Stimulated activated CD8-positive, alpha-beta memory T cell treated with anti-CD3 and anti-CD28 coated beads, Interleukin-7, amount 100 ng/mL, for 24 hours (primary cell): ENCODE results near the gene CLEC18A.
"Not testable (repeated sequence)": the region's sequence is repeated elsewhere in the genome, so short reads cannot be mapped to it uniquely, and the experiment has no call there.

Experiments
- DNase-seq: peaks from one replicate; pipeline ENCODE4 v3.0.0-alpha.2; 2020; ENCODE audit warnings: low read depth

Gene CLEC18A

GRCh38 chr16:69952116-69952515, 982 bp downstream of the CLEC18A start:
- DNase-seq = not testable (repeated sequence)

- not testable (repeated sequence) for DNase-seq
Measured at GRCh38 chr16:69952572-69953355, 1.6 kb downstream of the CLEC18A start.

GRCh38 chr16:69954241-69954640, 3.1 kb downstream of the CLEC18A start:
- not testable (repeated sequence) for DNase-seq

- DNase-seq = not testable (repeated sequence)
Measured at GRCh38 chr16:69963312-69963711, 12.2 kb downstream of the CLEC18A start.

- not testable (repeated sequence) for DNase-seq
Measured at GRCh38 chr16:69964960-69965660, 14.0 kb downstream of the CLEC18A start.

DNA sequence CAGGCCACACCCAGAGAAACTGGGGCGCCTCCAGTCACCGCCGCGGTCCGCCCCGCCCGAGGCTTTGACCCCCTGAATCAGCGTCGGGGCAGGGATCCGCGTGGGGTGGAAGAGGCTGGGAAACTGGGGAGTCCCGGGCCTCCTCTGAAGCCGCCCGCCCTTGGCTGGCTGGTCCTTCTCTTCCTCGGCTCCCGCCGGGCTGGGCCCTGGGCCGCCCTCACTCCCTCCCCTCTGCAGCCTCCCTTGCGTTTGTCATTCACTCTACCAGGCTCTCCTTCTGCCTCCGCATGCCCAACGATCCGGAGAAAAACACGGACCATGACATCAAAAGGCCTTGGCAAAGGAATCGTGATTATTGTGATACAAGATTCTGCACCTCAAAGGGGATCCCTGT, 14.5 kb downstream of the CLEC18A start:
- not testable (repeated sequence) for DNase-seq

GRCh38 chr16:69967688-69968087, 16.6 kb downstream of the CLEC18A start:
- DNase-seq = not testable (repeated sequence)

- DNase-seq = not testable (repeated sequence)
Measured at GRCh38 chr16:69968125-69968524, 17.0 kb downstream of the CLEC18A start.

DNA sequence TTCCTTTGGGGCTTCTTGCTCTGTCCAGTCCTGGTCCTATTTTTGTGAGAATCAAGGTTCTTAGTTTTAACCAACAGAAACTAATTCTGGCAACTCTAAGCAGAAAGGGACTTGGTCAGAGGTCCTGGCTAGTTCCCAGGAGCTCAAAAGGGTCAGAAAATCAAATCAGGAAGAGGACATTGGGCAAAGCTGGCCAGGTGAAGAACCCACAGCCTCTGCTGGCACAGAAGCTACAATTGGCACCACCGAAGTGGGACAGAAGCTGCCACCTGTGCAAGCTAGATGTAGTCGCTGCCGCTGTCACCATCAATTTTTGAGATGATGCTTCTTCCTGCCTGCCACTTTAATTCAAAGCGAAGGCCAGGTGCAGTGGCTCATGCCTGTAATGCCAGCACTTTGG, 18.5 kb downstream of the CLEC18A start:
- DNase-seq = not testable (repeated sequence)

DNA sequence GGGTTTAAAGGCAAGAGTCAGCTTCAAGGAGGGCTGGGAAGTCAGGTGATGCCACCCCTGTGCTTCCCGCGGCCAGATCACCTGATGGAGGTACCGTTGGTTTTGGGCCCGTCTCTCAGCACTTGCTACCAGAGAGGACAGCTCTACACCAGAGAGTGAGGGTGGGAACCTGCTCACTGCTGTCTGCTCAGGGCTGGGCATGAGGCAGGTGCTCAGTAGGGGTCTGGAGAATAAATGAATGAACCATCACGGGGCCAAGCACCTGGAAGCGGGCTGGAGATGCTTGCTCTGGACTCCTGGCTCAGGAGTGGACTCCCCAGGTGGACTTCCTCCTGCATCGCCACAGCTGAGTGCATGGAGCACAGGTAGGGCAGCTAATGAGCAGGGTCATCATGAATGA, 21.0 kb downstream of the CLEC18A start:
- DNase-seq = not testable (repeated sequence)

- not testable (repeated sequence) for DNase-seq
Measured at GRCh38 chr16:69972935-69973334, 21.8 kb downstream of the CLEC18A start.

DNA sequence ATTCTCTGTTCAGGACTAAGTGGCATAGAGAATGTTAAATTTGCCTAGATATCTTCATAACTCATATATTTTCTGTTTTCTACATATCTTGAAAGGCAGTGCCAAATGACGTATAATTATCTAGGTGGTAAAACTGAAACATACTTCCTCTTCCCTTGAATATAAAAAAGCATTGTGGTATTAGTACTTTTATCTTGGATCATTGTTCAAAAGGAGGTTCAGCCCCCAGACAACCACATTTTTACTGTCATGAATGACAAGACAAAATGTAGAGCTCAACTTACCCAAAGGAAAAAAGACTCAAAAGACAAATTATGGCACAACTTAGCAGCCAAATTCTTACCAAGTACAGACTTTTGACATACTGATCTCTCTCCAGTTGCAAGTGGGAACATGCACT, 34.1 kb downstream of the CLEC18A start:
- DNase-seq = not testable (repeated sequence)

GRCh38 chr16:69997956-69998355, 46.8 kb downstream of the CLEC18A start:
- DNase-seq = not testable (repeated sequence)

DNA sequence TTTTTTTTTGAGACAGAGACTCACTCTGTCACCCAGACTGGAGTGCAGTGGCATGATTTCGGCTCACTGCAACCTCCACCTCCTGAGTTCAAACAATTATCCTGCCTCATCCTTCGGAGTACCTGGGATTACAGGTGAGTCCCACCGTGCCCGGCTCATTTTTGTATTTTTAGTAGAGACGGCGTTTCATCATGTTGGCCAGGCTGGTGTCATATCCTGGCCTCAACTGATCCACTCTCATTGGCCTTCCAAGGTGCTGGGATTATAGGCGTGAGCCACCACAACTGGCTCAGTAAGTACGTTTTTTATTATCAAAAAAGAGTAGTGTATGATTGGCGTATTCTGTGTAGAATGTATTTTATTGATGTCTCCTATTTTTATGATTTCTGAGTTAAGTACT, 48.7 kb downstream of the CLEC18A start:
- not testable (repeated sequence) for DNase-seq

DNA sequence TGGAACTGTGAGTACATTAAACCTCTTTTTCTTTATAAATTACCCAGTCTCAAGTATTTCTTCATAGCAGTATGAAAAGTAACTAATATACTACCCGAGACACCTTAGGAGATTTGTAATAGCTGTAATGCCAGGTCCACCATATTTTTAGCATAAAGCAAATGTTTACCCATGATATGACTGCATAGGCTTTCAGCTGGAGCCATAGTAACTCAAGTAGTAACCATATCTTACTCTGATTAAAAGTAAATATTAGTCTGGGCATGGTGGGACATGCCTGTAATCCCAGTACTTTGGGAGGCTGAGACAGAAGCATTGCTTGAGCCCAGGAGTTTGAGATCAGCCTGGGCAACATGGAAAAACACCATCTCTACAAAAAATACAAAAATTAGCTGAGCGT, 52.4 kb downstream of the CLEC18A start:
- DNase-seq = not testable (repeated sequence)

DNA sequence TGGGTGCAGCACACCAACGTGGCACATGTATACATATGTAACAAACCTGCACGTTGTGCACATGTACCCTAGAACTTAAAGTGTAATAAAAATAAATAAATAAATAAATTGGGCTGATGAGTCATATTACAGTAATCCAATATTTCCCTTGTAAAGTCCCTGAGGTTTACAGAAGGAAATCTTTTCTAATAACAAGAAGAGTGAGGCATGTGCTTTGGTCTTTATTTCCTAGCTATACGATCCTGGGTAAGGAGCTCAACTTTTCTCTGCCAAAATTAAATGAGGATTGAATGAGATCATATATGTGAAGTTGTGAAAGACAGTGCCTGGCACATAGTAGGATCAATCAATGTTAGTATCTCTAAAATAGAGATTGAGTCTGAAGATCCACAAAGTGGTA, 57.5 kb downstream of the CLEC18A start:
- DNase-seq = not testable (repeated sequence)

DNA sequence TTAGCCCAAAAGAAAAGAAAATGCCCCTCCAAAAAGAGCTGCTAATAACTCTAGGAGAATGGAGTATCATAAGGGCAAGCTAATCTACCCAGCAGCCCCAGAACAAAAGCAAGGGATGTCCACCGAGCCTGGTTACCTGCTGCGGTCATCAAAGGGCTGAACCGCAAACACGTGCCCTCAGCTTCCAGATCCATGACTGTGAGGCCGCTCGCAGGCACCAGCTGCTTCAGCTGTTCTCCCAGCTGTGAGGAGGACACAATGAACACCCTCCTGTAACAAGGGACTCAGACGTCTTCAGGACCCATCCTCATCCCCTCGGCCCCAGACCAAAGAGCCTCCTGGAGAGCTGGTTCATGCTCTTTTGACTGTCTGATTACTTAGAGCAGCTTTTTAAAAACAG, 59.5 kb downstream of the CLEC18A start:
- not testable (repeated sequence) for DNase-seq

DNA sequence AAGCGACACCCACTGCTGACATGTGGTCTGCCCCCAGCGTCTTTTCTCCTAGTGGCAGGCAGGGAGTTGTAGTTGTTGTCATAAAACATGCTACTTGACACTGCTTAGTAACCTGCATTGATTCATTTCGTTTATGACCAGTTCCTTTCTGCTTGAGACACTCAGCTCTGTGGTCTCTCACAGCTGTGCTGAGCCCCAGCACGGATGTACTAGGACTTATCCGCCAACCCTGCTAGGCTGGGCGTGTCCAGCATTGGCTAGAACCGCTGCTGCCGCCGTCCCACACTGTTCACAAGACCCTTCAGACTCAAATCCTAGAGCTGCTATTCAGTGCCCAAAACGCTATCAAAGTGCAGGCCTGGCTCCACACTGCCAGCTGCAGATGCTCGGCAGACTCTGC, 60.0 kb downstream of the CLEC18A start:
- DNase-seq = not testable (repeated sequence)

DNA sequence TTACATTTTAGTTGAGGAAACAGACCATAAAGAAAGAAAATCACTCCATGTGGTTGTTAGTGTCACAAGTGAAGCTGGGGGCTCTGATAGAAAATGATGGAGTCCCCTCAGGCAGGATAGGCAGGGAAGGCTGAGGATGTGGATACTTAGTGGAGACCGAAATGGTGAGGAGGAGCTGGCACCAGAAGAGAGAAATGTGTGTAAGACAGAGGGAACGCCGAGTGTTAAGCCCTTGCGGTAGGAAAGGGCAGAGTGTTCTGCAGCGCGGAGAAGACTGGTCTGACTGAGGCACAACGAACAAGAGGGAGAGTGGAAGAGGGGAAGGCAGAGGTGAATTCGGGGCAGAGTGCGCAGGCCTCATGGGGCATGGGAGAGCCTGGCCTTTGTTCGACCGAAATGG, 61.2 kb downstream of the CLEC18A start:
- DNase-seq = not testable (repeated sequence)

DNA sequence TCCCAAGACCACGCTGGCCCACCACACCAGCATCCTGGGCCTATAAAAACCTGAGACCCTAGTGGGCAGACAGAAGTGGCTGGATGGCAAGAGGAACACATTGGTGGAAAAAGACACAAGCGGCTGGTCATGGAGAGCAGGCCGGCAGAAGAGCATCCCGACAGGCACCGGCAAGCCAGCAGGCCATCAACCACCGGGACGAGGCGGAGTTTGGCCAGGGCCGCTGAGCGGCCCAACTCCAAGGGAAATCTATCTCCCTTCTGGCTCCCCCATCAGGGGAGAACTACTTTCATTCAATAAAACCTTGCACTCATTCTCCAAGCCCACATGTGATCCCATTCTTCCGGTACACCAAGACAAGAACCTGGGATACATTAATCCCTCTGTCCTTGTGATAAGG, 61.8 kb downstream of the CLEC18A start:
- DNase-seq = not testable (repeated sequence)
